ENCODE results near the gene PLK5.

PLK5 gene

DNA sequence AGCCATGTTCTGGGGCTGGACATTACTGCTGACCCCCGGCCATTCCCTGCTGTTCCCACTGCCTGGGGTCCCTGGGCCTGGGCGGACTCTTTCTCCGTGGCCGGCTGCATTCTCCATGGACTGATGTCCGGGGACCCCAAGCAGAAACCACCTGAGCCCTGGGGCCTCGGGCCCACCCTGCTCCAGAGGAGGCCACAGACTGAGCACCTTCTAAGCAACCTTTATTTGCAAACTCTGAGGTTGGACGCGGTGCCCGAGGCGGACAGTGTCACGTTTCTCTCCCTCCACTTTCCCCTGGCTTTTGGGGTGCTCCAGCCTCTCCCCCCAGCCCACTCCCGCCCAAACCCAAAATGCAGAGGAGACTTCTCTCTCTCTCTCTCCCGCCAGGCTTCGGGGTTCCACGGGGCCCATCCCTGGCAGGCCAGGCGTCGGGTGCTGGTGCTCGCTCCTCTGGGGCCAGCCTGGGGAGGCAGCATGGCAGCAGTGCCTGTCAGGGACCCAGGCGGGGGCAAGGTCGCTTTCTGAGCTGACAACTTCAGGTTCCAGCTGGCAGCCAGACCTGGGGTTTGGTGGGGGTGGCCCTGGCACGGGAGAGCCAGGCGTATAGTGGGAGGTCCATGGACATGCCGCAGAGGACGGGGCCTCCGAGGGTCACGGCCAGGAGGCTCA is 42.5 kb upstream of the PLK5 start:
- DNase-seq (ENCODE audit: low read depth): no peak
- H3K4me3 ChIP-seq (ENCODE audit: low read depth, low read length): no peak overlapping the region
- TF ChIP-seq, protein P1, sequence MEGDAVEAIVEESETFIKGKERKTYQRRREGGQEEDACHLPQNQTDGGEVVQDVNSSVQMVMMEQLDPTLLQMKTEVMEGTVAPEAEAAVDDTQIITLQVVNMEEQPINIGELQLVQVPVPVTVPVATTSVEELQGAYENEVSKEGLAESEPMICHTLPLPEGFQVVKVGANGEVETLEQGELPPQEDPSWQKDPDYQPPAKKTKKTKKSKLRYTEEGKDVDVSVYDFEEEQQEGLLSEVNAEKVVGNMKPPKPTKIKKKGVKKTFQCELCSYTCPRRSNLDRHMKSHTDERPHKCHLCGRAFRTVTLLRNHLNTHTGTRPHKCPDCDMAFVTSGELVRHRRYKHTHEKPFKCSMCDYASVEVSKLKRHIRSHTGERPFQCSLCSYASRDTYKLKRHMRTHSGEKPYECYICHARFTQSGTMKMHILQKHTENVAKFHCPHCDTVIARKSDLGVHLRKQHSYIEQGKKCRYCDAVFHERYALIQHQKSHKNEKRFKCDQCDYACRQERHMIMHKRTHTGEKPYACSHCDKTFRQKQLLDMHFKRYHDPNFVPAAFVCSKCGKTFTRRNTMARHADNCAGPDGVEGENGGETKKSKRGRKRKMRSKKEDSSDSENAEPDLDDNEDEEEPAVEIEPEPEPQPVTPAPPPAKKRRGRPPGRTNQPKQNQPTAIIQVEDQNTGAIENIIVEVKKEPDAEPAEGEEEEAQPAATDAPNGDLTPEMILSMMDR (IDR thresholded peaks at IDR 0.05; ENCODE audit: low read depth, low read length): no peak
- TF ChIP-seq, protein P2, sequence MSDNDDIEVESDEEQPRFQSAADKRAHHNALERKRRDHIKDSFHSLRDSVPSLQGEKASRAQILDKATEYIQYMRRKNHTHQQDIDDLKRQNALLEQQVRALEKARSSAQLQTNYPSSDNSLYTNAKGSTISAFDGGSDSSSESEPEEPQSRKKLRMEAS (IDR thresholded peaks at IDR 0.05; ENCODE audit: low read depth, low read length): no peak

DNA sequence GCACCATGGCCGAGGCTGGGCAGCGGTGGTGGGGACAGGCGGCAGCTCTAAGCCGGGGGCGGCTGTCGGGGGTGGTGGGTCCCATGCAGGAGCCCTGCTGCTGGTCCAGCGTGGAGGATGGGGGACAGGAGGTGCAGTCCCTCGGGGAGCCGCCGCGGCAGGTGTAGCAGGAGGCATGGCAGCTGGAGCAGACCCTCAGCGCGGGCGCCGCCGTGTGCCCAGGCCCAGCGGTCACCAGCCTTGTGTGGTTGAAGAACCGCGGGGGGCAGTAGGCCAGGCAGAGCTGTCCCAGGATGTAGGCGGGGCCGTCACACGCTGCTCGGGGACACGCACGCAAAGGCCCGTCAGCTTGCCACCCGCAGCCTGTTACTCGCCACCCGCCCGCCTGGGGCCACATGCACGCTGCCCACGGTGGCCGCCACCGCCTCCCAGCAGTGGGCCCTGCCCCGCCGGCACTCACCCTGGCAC is 42.0 kb upstream of the PLK5 start:
- TF ChIP-seq, protein P1 (IDR thresholded peaks at IDR 0.05; ENCODE audit: low read depth, low read length): no peak
- TF ChIP-seq MYC (IDR thresholded peaks at IDR 0.05; ENCODE audit: low read depth, low read length): no peak
- TF ChIP-seq, protein P2 (IDR thresholded peaks at IDR 0.05; ENCODE audit: low read depth, low read length): no peak
- no peak for TF ChIP-seq POLR2A (IDR thresholded peaks at IDR 0.05; ENCODE audit: extremely low read depth, insufficient read length)
- H3K4me3 ChIP-seq (ENCODE audit: low read depth, low read length): no peak overlapping the region
- no peak for DNase-seq (ENCODE audit: low read depth)

DNA sequence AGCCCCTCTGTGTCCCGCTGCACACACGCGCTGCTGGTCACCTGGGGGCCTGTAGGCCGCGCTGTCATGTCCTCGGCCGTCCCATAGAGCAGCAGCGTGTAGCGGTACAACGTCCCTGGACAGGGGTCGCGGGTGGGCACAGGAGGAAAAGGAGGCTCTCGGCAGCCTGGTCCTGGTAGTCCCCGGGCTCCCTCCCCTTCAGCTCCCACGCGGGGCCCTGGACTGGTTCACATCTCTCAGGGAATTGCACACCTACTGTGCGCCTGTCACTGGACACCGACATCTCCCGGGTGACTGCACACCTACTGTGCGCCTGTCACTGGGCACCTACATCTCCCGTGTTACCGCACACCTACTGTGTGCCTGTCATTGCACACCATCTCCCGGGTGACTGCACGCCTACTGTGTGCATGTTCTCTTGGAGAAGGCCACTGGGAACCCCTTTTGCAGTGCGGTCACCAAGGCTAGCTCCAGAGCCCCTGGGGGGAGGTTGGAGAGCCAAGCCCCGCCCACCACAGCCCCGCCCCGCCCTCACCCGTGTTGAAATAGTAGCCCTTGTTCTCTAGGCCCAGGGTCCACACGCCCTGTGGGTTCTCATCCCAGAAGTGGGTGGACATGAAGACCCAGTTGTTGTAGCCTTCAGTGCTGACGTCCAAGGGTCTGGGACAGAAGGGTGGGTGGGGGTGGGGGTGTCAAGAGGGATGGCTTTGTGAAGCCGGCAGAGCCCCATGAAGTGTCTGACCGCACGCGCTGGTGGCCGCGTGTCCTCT is 41.3 kb upstream of the PLK5 start:
- H3K4me3 ChIP-seq (ENCODE audit: low read depth, low read length): no peak overlapping the region
- TF ChIP-seq, protein P1 (IDR thresholded peaks at IDR 0.05; ENCODE audit: low read depth, low read length): no peak
- TF ChIP-seq POLR2A (IDR thresholded peaks at IDR 0.05; ENCODE audit: extremely low read depth, insufficient read length) (no peak), MYC (IDR thresholded peaks at IDR 0.05; ENCODE audit: low read depth, low read length) (no peak)
- TF ChIP-seq, protein P2 (IDR thresholded peaks at IDR 0.05; ENCODE audit: low read depth, low read length): no peak
- no peak for DNase-seq (ENCODE audit: low read depth)

DNA sequence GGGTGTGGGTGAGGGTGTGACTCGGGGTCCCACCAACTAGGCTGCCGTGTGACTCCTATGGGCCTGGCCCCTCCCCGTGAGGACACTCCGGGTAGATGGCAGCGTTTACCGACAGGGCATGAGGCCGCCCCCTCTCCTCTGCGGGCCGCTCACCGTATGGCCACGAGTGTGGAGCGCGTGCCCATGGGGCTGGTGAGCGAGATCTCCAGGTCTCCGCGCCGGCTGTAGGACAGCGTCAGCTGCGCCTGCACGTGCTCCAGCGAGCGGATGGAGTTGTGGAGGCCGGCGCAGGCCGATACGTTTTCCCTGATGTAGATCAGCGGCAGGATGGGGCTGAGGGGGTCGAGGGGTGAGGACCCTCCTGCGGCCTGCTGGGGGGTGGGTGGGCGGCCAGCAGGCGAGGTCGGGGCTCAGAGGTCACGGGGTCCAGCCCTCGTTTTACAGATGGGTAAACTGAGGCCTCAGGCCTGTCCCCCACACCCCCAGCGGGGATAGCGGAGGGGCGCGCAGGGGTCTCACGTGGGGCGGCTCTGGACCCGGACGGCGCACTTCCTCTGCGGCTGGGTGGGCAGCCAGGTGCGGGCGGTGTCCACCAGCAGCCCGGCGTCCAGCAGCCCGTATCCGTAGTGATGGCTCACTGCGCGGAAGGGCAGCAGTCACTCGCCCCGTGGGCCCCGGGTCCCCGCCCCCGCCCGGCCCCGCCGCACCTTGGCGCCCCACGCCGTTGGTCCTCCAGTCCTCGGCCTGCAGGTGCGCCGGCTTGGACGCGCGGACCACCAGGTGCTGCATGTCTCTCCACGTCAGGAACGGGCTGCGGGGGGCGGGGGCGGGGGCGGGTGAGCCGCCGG is 40.5 kb upstream of the PLK5 start:
- DNase-seq (ENCODE audit: low read depth): no peak
- H3K4me3 ChIP-seq (ENCODE audit: low read depth, low read length): no peak overlapping the region
- TF ChIP-seq, protein P1 (IDR thresholded peaks at IDR 0.05; ENCODE audit: low read depth, low read length): no peak
- TF ChIP-seq POLR2A (IDR thresholded peaks at IDR 0.05; ENCODE audit: extremely low read depth, insufficient read length) (no peak), MYC (IDR thresholded peaks at IDR 0.05; ENCODE audit: low read depth, low read length) (no peak)
- TF ChIP-seq, protein P2 (IDR thresholded peaks at IDR 0.05; ENCODE audit: low read depth, low read length): no peak

DNA sequence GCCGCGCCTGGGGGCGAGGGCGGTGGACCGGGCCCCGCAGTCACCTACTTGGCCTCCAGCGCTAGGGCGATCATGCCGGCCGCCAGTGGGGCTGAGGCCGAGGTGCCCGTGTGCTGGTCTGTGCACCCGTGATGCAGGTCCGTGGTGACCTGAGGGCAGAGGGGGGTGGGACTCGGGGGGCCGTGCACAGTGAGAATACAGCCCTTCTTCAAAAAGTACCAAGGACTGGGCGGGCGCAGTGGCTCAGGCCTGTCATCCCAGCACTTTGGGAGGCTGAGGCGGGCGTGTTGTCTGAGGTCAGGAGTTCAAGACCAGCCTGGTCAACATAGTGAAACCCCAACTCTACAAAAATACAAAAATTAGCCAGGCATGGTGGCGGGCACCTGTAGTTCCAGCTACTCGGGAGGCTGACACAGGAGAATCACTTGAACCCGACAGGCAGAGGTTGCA is 39.9 kb upstream of the PLK5 start:
- no peak for DNase-seq (ENCODE audit: low read depth)
- no peak for TF ChIP-seq MYC (IDR thresholded peaks at IDR 0.05; ENCODE audit: low read depth, low read length)
- TF ChIP-seq, protein P2 (IDR thresholded peaks at IDR 0.05; ENCODE audit: low read depth, low read length): no peak
- TF ChIP-seq, protein P1 (IDR thresholded peaks at IDR 0.05; ENCODE audit: low read depth, low read length): no peak
- TF ChIP-seq POLR2A (IDR thresholded peaks at IDR 0.05; ENCODE audit: extremely low read depth, insufficient read length): no peak
- no peak overlapping the region for H3K4me3 ChIP-seq (ENCODE audit: low read depth, low read length)

Data from NB4 (cell line).